Epidermal melanocyte (primary cell): Measurements from ENCODE around the gene MTNR1A.
"Not testable (repeated sequence)": the region's sequence is repeated elsewhere in the genome, so short reads cannot be mapped to it uniquely, and the experiment has no call there.

Experiments
- DNase-seq: peaks from one replicate; pipeline ENCODE4 v3.0.0; 2011; ENCODE audit warnings: low spot score; ENCODE audit not compliant: insufficient read length

MTNR1A gene

DNA sequence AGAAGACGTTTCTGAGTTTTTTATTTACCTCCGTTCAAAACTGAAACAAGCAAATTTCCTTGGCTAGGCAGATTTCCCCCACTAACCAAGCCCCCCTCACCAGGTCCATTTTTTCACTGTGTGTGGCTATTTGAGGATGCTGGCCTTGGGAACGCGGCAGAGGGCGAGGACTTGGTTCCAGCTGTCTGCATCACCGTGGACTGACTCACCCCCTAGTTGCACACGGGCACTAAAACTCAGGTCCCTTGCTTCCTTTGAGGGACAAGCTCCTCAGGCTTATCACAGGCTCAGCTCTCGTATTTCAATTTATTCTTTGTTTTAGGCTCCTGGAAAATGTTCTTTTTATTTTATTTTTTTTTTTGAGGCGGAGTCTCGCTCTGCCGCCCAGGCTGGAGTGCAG is 8.4 kb upstream of the MTNR1A start:
- DNase-seq, result no peak

DNA sequence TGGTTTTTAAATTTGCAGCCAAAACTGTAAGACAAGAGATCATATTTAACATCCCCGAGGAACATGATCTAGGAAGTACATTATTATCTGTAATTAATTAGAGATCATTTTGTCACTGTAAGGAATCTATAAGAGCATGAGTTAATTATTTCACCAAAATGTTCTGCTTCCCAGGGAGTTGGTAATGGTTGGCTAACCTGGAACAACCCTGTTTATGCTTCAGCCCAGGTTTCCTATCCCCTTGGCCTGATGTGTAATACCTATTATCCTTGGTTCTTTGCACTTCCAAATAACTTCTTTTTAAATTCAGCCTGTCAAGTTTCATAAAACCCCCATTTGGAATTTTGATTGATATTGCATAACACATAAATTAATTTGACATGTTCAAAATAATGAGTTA is 6.4 kb upstream of the MTNR1A start:
- DNase-seq, result no peak

DNA sequence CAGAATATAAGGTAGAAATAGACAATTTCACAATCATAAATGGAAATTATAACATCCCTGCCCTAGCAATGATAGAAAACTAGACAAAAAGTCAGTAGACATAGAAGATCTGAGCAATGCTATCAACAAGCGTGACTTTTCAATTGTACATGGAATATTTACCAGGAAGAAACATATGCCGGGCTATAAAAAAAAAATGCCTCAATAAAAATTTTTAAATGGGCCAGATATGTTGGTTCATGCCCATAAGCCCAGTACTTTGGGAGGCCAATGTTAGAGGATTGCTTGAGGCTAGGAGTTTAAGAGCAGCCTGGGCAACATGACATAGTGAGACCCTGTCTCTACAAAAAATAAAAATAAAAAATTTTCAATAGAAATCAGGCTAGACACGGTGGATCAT is 5.3 kb upstream of the MTNR1A start:
- DNase-seq, result no peak

GRCh38 chr4:186557486-186557885 is 2.1 kb upstream of the MTNR1A start:
- no peak for DNase-seq

GRCh38 chr4:186557061-186557460 is 1.7 kb upstream of the MTNR1A start:
- DNase-seq, result no peak

GRCh38 chr4:186554539-186554913 is 841 bp downstream of the MTNR1A start:
- DNase-seq, result no peak

GRCh38 chr4:186553717-186554116 is 1.6 kb downstream of the MTNR1A start:
- DNase-seq, result no peak

DNA sequence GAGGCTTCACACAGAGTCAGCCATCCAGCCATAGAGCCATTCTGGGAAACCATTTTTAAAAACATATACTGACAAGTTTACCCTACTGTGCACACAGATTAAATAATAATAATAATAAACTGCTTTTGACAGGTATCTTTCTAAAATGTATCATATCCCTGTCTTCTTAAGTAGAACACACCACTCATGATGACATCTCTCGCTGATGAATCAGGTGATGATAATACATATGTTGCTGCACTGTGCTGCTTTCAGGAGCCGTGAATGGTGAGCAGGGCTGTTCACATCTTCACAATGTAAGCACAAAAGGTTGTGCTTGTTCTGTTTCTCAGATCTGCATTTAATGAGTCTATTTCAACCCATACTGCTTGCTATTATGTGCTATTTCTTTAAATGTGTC is 3.5 kb downstream of the MTNR1A start:
- DNase-seq, result no peak

DNA sequence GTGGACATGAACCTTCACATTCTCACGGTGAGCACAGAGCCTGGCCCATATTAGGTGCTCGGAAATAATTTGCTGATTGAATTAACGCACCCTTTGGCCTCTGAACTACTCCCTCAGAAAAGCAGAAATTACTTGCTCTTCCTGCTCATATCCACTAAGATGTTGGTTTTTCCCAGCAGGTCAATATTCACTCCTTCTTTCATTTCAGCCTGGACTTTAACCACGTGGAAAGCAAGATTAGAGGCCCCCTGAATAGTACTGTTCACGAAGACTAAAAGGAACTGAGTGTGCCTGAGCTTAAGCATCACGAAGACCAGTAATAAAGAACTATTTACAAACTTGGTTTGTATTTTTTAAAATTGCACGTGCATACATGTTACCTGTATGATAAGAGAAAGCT is 9.9 kb downstream of the MTNR1A start:
- no peak for DNase-seq

- no peak for DNase-seq
Measured at GRCh38 chr4:186543206-186543605, 12.2 kb downstream of the MTNR1A start.

- no peak for DNase-seq
Measured at GRCh38 chr4:186541801-186542200, 13.6 kb downstream of the MTNR1A start.

GRCh38 chr4:186537843-186538521 is 17.4 kb downstream of the MTNR1A start:
- DNase-seq, result no peak

DNA sequence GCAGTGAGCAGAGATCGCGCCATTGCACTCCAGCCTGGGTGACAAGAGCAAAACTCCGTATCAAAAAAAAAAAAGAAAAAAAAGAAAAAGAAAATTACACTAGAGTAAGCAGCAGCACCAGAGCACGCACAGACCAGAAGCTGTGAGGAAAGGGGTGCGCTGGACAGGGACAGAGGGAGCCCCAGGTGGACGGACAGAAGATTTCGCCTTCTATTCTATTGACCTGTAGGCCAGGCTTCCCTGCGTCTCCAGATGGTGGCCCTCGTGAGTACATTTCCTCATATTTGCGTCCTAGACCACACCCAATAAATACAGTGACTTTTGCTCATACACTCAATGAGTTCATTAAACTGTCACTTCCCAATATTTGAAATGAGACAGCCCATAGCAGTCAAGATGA is 19.1 kb downstream of the MTNR1A start:
- no peak for DNase-seq

DNA sequence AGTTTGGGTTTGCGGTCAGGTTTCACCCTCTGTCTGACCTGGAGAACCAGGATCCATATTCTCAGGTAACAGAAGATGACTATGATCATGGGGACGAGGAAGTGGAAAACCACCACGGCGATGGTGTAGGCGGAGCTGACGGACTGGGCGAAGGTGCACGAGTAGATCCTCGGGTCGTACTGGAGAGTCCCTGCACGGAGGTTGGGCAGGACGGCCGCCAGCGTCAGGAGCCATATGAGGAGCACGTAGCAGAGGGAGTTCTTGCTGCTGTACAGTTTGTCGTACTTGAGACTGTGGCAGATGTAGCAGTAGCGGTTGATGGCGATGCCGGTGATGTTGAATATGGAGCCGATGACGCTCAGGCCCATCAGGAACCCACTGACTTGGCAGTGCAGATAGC is 21.3 kb downstream of the MTNR1A start:
- no peak for DNase-seq

GRCh38 chr4:186523927-186524326 is 31.4 kb downstream of the MTNR1A start:
- DNase-seq, result not testable (repeated sequence)

DNA sequence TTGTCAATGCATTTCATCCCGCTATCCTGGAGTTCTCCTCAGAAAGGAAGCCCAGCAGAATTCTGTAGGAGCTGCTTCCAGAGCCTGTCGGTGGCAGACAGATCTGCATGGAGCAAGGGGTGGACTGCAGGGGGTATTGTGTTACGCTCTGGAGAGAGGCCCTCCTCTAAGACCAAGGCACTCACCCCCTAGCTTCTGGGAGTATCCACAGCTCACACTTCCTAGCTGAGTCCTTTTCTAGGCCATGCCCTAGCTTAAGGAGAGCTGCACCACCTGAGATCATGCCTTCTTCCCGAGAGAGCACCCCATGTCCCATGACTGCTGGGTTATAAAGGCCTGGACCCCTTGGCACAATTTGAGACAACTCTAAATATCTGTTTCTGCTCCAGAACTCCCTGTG is 39.1 kb downstream of the MTNR1A start:
- no peak for DNase-seq

- no peak for DNase-seq
Measured at GRCh38 chr4:186514271-186514950, 41.0 kb downstream of the MTNR1A start.

DNA sequence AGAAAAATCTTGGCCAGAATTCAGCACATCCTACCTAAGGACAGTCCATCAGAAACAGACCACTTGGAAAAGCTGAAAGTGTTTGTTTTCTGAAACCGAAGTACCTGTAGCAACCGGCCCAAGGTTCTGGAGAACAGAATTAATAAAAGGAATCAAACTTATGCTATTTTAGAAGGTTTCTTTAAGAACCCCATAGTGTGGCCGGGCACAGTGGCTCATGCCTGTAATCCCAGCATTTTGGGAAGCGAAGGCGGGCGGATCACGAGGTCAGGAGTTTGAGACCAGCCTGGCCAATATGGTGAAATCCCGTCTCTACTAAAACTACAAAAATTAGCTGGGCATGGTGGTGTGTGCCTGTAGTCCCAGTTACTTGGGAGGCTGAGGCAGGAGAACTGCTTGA is 50.6 kb downstream of the MTNR1A start:
- not testable (repeated sequence) for DNase-seq

GRCh38 chr4:186502231-186502630 is 53.1 kb downstream of the MTNR1A start:
- DNase-seq, result no peak

DNA sequence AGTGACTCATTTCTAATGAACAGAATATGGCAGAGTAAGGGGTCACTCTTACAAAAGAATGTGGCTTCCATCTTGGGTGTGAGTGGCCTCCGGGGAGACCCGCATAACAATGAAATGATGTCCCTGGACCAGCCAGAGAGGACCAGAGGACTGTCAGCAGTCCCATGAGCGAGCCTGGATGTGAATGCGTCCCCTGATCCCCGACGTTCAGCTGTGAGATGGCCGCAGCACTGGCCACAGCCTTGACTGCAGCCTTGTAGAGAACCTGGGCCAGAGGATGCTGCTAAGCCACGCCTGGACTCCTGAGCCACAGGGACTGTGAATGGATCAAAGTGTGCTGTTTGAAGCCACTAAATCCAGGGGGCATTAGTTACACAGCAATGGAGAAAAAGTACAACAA is 53.8 kb downstream of the MTNR1A start:
- DNase-seq, result no peak

GRCh38 chr4:186500721-186501304 is 54.6 kb downstream of the MTNR1A start:
- DNase-seq, result no peak

- no peak for DNase-seq
Measured at GRCh38 chr4:186499467-186499866, 55.9 kb downstream of the MTNR1A start.

GRCh38 chr4:186497043-186497442 is 58.3 kb downstream of the MTNR1A start:
- no peak for DNase-seq
